SK-N-MC (cell line): ENCODE results near the gene BCAS3.

ENCODE experiments used
- EZH2 ChIP-seq: fragments of 200-600 bp; sonication (generic); IDR thresholded peaks from one replicate; pipeline ENCODE4 v1.6.1; 2017; ENCODE audit warnings: antibody characterized with exemption
- POLR2AphosphoS5 ChIP-seq: IDR thresholded peaks from 2 replicates; pipeline ENCODE4 v1.6.1; 2012; ENCODE audit warnings: mild to moderate bottlenecking, low read depth, low read length, borderline replicate concordance

GRCh38 chr17:61360318-61360943 lies 682.8 kb downstream of the BCAS3 start:
- TF ChIP-seq POLR2AphosphoS5 (no peak), EZH2 (no peak)
